Measurements from ENCODE around the gene BCL11A. TPM values are rescaled to one million over a fixed set of nuclear protein-coding genes. Genes with fewer than 3 reads are reported as not detected.

The BCL11A gene
- total and polyA plus RNA-seq, 2 of the 13 experiments (the other 11 are each of a cell fraction or from before 2014, with no cell fraction given): not detected

- ATAC-seq (peak; percentile 93), DNase-seq (ENCODE audit: low spot score) (peak; percentile 36), FAIRE-seq (peak; percentile 83)
- 6% methylated on average over 5 of the region's 5 CpGs for WGBS (ENCODE audit: low lambda C conversion rate)
- Histone ChIP-seq H3K4me2 (ENCODE audit: low read depth, low read length) (no peak overlapping the region), H3K4me1 (ENCODE audit: insufficient read depth, low read length) (no peaks in the 10 kb centered on the region), H3K9me3 (ENCODE audit: low read length) (no peaks in the 10 kb centered on the region), H3K4me3 (replicated peaks in 1 of 3; ENCODE audit: insufficient read depth in 1 of 3, low read depth in 2 of 3, low read length in 3 of 3) (no peak overlapping the region), H4K20me1 (ENCODE audit: insufficient read depth, low read length) (no peaks in the 10 kb centered on the region), H3K27ac (ENCODE audit: extremely low read length, insufficient read depth, low read length) (no peak overlapping the region), H3K36me3 (replicated peaks in 1 of 2; ENCODE audit: control insufficient read depth in 1 of 2, insufficient read depth in 2 of 2, low read length in 2 of 2) (no peaks in the 10 kb centered on the region), H3K27me3 (ENCODE audit: control insufficient read depth in 1 of 2, insufficient read depth in 2 of 2, low read length in 2 of 2) (peaks cover 0 to 16% of the 10 kb centered on the region in 2 experiments; a peak in 3 of 5 replicates), H3K9ac (ENCODE audit: insufficient read depth, low read depth, low read length) (no peak overlapping the region), H3K79me2 (ENCODE audit: insufficient read depth, low read length) (no peaks in the 10 kb centered on the region), H2AFZ (ENCODE audit: low read length) (no peak overlapping the region)
- BruUV-seq (replicated peaks): no TSS peak
- intact Hi-C loops (cut with micrococcal nuclease; ENCODE audit: unreplicated experiment): loop anchor here (1.0 to 5.0 kb wide), 3 partner anchors 20 to 436 kb away; no protein-coding TSS in a partner anchor
- in situ Hi-C loops (cut with HindIII; ENCODE audit: extremely low pct_ligation_motif_present, low pct_unique_long_range_greater_than_20kb): no loop called here
- CTCF ChIA-PET (ENCODE audit: low intra/inter-chr PET ratio, low total read pairs): interaction anchor here (0.8 to 1.5 kb wide), 3 partner anchors 21 to 114 kb away, joined by 3 to 7 read pairs (median 4); no protein-coding TSS in a partner anchor
- POLR2A ChIA-PET: no interaction called here
- TF ChIP-seq SMC3 (IDR thresholded peaks at IDR 0.05; ENCODE audit: low read length): peak; percentile 64
- peak; percentile 63 for TF ChIP-seq CREB1 (IDR thresholded peaks at IDR 0.05)
- no peak for TF ChIP-seq CREB1 (CRISPR knock-in tag; IDR thresholded peaks at IDR 0.05)
- TF ChIP-seq CTCF (CRISPR knock-in tag; IDR thresholded peaks at IDR 0.05): peak; percentile 52
- 0 out of 2 replicates have a peak, but pooled peaks have one; percentile 21 for TF ChIP-seq STAG1 (CRISPR knock-in tag; IDR thresholded peaks at IDR 0.05)
- TF ChIP-seq MIXL1 (CRISPR knock-in tag; IDR thresholded peaks at IDR 0.05): peak; percentile 95
- no peak for TF ChIP-seq MATR3 (CRISPR knock-in tag; IDR thresholded peaks at IDR 0.05)
- no peak for TF ChIP-seq ZNF547 (CRISPR knock-in tag; IDR thresholded peaks at IDR 0.05)
Observed at GRCh38 chr2:60560734-60561644, 7.5 kb upstream of the BCL11A start.

All from HepG2 (cell line).